ENCODE measurements around the gene EHD2.
"Not testable (repeated sequence)": the region's sequence is repeated elsewhere in the genome, so short reads cannot be mapped to it uniquely, and the experiment has no call there.

The EHD2 gene

GRCh38 chr19:47777245-47778048, 64.2 kb downstream of the EHD2 start:
- not testable (repeated sequence) for DNase-seq

GRCh38 chr19:47778049-47778953, 65.1 kb downstream of the EHD2 start, which contains the start of gene SELENOW:
Gene SELENOW, plus strand, starts transcription at chr19:47778703. Its CDS starts 83 bp downstream, at chr19:47778786.
- peak; percentile 83 for DNase-seq

GRCh38 chr19:47778954-47779351, 65.7 kb downstream of the EHD2 start:
- DNase-seq, result no peak

- peak; percentile 40 for DNase-seq
Measured at GRCh38 chr19:47779524-47780214, 66.4 kb downstream of the EHD2 start.

- no peak for DNase-seq
Measured at GRCh38 chr19:47780215-47780551, 67.0 kb downstream of the EHD2 start.

GRCh38 chr19:47781590-47782262, 68.5 kb downstream of the EHD2 start:
- DNase-seq, result no peak

GRCh38 chr19:47786566-47786965, 73.3 kb downstream of the EHD2 start:
- no peak for DNase-seq

GRCh38 chr19:47787307-47787706, 74.1 kb downstream of the EHD2 start:
- DNase-seq, result not testable (repeated sequence)

- DNase-seq, result not testable (repeated sequence)
Measured at GRCh38 chr19:47789811-47790210, 76.6 kb downstream of the EHD2 start.

- peak; percentile 62 for DNase-seq
Measured at GRCh38 chr19:47790398-47790814, 77.2 kb downstream of the EHD2 start.

GRCh38 chr19:47792616-47793015, 79.4 kb downstream of the EHD2 start:
- DNase-seq, result no peak
